GM21737 (cell line): ENCODE results near the gene CTNNA3.

ENCODE experiments used
- ATAC-seq: cut with Tn5 transposase; IDR thresholded peaks from one replicate; pipeline ENCODE4 v1.9.1; 2021; ENCODE audit warnings: mild to moderate bottlenecking, moderate library complexity; ENCODE audit not compliant: unreplicated experiment

CTNNA3 gene

DNA sequence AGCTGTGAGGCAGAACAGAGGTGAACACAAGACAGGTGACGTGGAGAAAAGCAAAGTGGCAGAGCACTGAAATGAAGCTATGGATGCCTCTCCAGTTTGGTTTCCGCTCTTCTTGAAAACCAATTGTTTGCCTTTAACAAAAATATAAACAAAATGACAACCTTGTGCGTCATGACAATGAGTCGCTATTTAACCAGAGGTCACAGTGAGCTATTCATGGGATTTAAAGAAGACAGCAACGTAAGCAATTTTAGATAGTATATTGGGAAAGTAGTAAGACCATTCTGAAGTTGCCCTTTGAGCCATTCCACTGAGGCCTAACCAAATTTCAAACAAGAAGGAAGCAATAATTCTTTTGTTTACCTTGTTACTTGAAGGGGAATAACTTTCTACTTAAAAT is 785.3 kb downstream of the CTNNA3 start:
- ATAC-seq: no peak

GRCh38 chr10:66892871-66893270 is 803.1 kb downstream of the CTNNA3 start:
- no peak for ATAC-seq

- no peak for ATAC-seq
Observed at GRCh38 chr10:66888237-66888636, 807.8 kb downstream of the CTNNA3 start.

DNA sequence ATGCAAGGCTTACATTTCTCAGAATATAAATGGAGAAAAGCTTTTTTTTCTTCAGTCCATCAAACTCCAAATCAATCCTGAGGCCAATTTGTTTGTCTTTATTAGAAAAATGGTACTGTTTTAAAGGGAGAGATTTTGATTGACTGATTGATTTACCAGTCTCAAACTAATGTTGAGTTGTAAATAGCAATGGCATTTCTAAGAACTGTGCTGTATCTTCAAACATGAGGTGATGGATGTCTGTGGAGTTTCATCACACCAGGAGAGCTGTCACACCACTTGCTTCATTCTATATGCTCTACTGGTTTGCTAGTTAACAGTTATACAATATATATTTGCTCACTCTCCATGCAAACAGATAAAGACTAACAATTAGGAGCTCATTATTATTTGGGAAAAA is 809.1 kb downstream of the CTNNA3 start:
- no peak for ATAC-seq

GRCh38 chr10:66882271-66882670 is 813.7 kb downstream of the CTNNA3 start:
- no peak for ATAC-seq

DNA sequence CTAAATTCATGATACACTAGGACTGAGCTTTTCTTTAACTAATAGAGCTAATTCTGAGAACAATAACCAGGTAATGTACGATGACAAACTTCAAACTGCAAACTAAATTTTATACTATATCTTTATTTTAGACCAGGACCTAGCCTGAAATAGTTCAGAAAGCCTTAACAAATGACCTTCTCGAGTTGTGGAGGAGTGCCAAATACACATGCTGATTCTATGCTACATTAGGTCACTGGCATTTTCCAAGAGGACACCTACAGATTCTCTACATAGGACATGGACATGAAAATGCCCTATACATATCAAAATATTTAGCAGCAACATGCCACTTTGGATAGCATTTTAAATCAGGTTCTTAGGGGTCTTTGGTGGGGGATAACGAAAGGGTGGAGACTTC is 814.2 kb downstream of the CTNNA3 start:
- no peak for ATAC-seq

GRCh38 chr10:66880826-66881225 is 815.2 kb downstream of the CTNNA3 start:
- no peak for ATAC-seq

- no peak for ATAC-seq
Observed at GRCh38 chr10:66880292-66880691, 815.7 kb downstream of the CTNNA3 start.

DNA sequence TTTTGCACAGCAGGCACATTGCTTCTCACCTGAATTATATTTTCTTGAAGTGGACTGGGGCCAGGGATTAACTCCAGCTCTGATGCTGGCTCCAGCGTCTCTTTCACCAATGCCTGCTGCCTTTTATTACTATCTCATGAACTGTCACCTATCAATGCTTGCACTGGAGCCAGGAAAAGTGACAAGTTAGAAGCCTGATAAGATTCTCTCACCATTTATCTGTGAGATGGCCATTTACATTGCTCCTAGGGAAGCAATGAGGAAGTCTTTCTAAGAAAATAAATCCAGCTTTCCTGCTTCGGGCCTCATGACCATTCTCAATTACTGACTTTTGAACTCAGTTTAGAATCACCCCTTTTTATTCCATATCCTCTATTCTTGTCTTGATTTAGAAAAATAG is 818.6 kb downstream of the CTNNA3 start:
- ATAC-seq: no peak

GRCh38 chr10:66869635-66870034 is 826.4 kb downstream of the CTNNA3 start:
- no peak for ATAC-seq

GRCh38 chr10:66862687-66863258 is 833.2 kb downstream of the CTNNA3 start:
- no peak for ATAC-seq

- ATAC-seq: no peak
Observed at GRCh38 chr10:66860376-66860945, 835.5 kb downstream of the CTNNA3 start.

- no peak for ATAC-seq
Observed at GRCh38 chr10:66852811-66853210, 843.2 kb downstream of the CTNNA3 start.

GRCh38 chr10:66848856-66849255 is 847.1 kb downstream of the CTNNA3 start:
- no peak for ATAC-seq

GRCh38 chr10:66844176-66844942 is 851.6 kb downstream of the CTNNA3 start:
- no peak for ATAC-seq

DNA sequence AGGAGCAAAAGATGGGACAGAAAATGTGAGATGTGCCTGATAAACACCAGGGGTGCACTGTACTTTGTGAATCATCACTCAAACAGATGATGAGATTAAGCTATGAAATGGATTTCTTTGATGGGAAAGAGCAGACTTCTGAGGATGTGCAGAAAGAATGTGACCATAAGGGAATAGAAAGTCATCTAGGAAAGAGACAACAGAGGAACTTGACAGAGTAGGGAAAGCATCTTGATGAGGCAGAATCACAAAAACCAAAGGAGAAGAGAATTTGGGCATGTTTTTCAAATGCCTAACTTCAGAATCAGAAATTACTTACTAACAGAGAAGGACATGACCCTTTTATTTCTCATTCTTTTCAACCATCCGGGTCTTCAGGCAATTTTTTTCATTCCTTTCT is 852.6 kb downstream of the CTNNA3 start:
- no peak for ATAC-seq

DNA sequence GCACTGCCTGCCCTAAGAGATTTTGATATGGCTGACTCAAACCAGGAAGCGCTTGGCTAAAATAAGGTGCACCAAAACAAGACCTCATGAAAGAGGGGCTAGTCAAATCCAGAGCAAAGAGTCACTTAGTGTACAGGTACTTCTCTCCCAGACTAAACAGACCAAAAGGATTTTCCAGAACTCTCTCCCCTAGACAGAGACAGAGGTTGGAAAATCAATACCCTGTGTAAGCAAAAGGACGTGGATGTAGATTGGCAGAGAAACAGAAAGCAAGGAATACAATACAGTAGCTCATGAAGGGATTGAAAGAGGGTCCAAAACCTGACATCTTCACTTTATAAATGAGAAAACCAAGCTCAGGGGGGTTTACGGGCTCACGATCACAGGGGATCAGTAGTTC is 853.1 kb downstream of the CTNNA3 start:
- ATAC-seq: no peak

GRCh38 chr10:66842371-66842770 is 853.6 kb downstream of the CTNNA3 start:
- no peak for ATAC-seq

DNA sequence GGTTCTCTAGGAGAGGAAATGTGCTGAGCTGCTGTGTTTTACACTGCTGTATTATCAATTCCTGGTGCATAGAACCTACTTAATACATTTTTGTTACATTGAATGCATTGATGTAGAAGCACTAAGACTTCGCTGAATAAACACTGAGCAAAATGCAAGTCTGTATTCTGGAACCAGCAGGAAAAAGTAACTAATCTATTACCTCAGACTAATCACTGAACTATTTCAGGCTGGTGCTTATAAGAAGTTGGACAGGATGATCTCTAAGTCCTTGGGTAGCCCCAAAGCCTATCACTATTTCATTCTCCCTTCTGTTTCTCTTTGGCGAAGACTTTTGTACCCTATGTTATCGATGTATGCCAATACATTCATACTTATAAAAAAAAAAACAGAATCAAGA is 857.3 kb downstream of the CTNNA3 start:
- ATAC-seq: no peak

GRCh38 chr10:66837990-66838389 is 858.0 kb downstream of the CTNNA3 start:
- ATAC-seq: no peak

- ATAC-seq: no peak
Observed at GRCh38 chr10:66837335-66837734, 858.7 kb downstream of the CTNNA3 start.

DNA sequence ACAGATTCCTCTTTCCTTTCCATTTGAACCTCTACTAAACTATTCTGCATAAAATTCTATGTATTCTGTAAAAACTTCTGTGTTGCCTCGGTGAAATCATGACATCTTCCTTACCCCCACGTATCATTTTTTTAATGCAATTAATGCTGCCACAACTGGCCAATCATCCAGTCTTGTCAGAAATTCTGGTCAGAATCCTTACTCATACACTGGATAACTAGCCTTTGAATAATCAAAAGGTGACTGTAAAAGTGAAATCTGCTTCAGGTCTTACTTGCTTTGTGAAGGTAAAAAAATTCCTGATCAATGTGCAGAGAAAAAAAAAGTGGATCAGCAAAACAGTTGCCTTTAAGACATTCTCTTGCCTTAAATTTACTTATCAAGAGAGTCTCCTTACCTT is 859.2 kb downstream of the CTNNA3 start:
- no peak for ATAC-seq
